ENCODE results near the gene TMC6. TPM values are rescaled to one million over a fixed set of nuclear protein-coding genes. Genes with fewer than 3 reads are reported as not detected.

Gene TMC6
- total RNA-seq, 2 experiments from 2014 or later, result 128 to 132 TPM

- POLR2A ChIA-PET, result interaction anchor here (1.0 to 2.0 kb wide), 3 partner anchors 14 to 20 kb away, joined by 3 to 7 read pairs (median 4); no protein-coding TSS in a partner anchor
- CTCF ChIA-PET, result interaction anchor here (0.6 to 2.9 kb wide), 3 partner anchors 12 to 46 kb away, joined by 3 to 14 read pairs (median 4); partner anchors contain the start of genes AFMID and TK1
Observed at GRCh38 chr17:78141437-78142118, 13.0 kb upstream of the TMC6 start.

- ChIA-PET POLR2A (interaction anchor here (0.6 to 2.0 kb wide), 7 partner anchors 10 to 52 kb away, joined by 3 to 7 read pairs (median 4); partner anchors contain the start of genes TK1 and TMC8), CTCF (interaction anchor here (0.6 to 7.9 kb wide), 5 partner anchors 14 to 1789 kb away, joined by 3 to 65 read pairs (median 4); partner anchors contain the start of gene TK1)
Observed at GRCh38 chr17:78140169-78141051, 11.9 kb upstream of the TMC6 start.

- POLR2A ChIA-PET, result interaction anchor here (0.8 to 2.0 kb wide), 5 partner anchors 9 to 47 kb away, joined by 3 to 7 read pairs (median 5); partner anchors contain the start of genes TK1 and TMC8
- CTCF ChIA-PET, result interaction anchor here (0.6 to 7.9 kb wide), 5 partner anchors 13 to 1788 kb away, joined by 3 to 65 read pairs (median 4); partner anchors contain the start of gene TK1
Observed at GRCh38 chr17:78139861-78140168, 11.3 kb upstream of the TMC6 start.

GRCh38 chr17:78138204-78139060 lies 9.9 kb upstream of the TMC6 start:
- ChIA-PET CTCF (interaction anchor here (0.6 to 7.9 kb wide), 9 partner anchors 8 to 1895 kb away, joined by 3 to 68 read pairs (median 4); no protein-coding TSS in a partner anchor), POLR2A (interaction anchor here (1.1 to 1.5 kb wide), 3 partner anchors 8 to 13 kb away, joined by 6 read pairs; partner anchors contain the start of gene TMC8)

GRCh38 chr17:78137392-78138203 lies 9.0 kb upstream of the TMC6 start:
- ChIA-PET POLR2A (interaction anchor here (1.1 to 1.5 kb wide), 3 partner anchors 7 to 12 kb away, joined by 6 read pairs; partner anchors contain the start of gene TMC8), CTCF (interaction anchor here (0.5 to 7.9 kb wide), 12 partner anchors 9 to 1896 kb away, joined by 3 to 68 read pairs (median 4); no protein-coding TSS in a partner anchor)

- POLR2A ChIA-PET, result no interaction called here
- CTCF ChIA-PET, result interaction anchor here (1.0 to 7.9 kb wide), 8 partner anchors 8 to 51 kb away, joined by 3 to 68 read pairs (median 8); partner anchors contain the start of genes AFMID and TK1
Observed at GRCh38 chr17:78135858-78136500, 7.4 kb upstream of the TMC6 start.

- ChIA-PET CTCF (interaction anchor here (0.6 to 7.9 kb wide), 12 partner anchors 9 to 71 kb away, joined by 3 to 68 read pairs (median 4); partner anchors contain the start of genes AFMID and TK1), POLR2A (interaction anchor here (1.1 kb wide), 1 partner anchor 10 kb away, joined by 4 read pairs; no protein-coding TSS in a partner anchor)
Observed at GRCh38 chr17:78134899-78135385, 6.4 kb upstream of the TMC6 start.

- POLR2A ChIA-PET, result interaction anchor here (0.6 to 1.3 kb wide), 4 partner anchors 8 to 205 kb away, joined by 3 to 10 read pairs (median 6); no protein-coding TSS in a partner anchor
- CTCF ChIA-PET, result interaction anchor here (0.6 to 7.9 kb wide), 13 partner anchors 8 to 72 kb away, joined by 3 to 68 read pairs (median 4); partner anchors contain the start of genes AFMID and TK1
Observed at GRCh38 chr17:78133971-78134898, 5.7 kb upstream of the TMC6 start.

GRCh38 chr17:78133179-78133951 lies 4.8 kb upstream of the TMC6 start:
- CTCF ChIA-PET, result interaction anchor here (0.6 to 7.9 kb wide), 5 partner anchors 7 to 20 kb away, joined by 3 to 68 read pairs (median 6); no protein-coding TSS in a partner anchor
- POLR2A ChIA-PET, result interaction anchor here (0.6 to 1.3 kb wide), 3 partner anchors 9 to 206 kb away, joined by 3 to 10 read pairs (median 7); no protein-coding TSS in a partner anchor

- CTCF ChIA-PET, result interaction anchor here (7.9 kb wide), 1 partner anchor 20 kb away, joined by 65 read pairs; no protein-coding TSS in a partner anchor
- POLR2A ChIA-PET, result no interaction called here
Observed at GRCh38 chr17:78132767-78133178, 4.2 kb upstream of the TMC6 start.

- CTCF ChIA-PET, result interaction anchor here (1.4 kb wide), 1 partner anchor 10 kb away, joined by 4 read pairs; no protein-coding TSS in a partner anchor
- POLR2A ChIA-PET, result no interaction called here
Observed at GRCh38 chr17:78132084-78132676, 3.6 kb upstream of the TMC6 start.

- POLR2A ChIA-PET, result interaction anchor here (1.0 to 1.8 kb wide), 4 partner anchors 7 to 17 kb away, joined by 3 to 8 read pairs (median 6); no protein-coding TSS in a partner anchor
- CTCF ChIA-PET, result interaction anchor here (1.0 to 10.0 kb wide), 4 partner anchors 9 to 38 kb away, joined by 3 to 62 read pairs (median 4); no protein-coding TSS in a partner anchor
Observed at GRCh38 chr17:78131172-78132083, 2.9 kb upstream of the TMC6 start.

Data from activated CD8-positive, alpha-beta memory T cell treated with anti-CD3 and anti-CD28 coated beads for 36 hours (primary cell).